Chondrocyte (in vitro differentiated cells): Measurements from ENCODE around the gene TRIM61. TPM values are rescaled to one million over a fixed set of nuclear protein-coding genes. Genes with fewer than 3 reads are reported as not detected.
"Not testable (repeated sequence)": the region's sequence is repeated elsewhere in the genome, so short reads cannot be mapped to it uniquely, and the experiment has no call there.

Experiments
- DNase-seq: peaks from one replicate; pipeline ENCODE4 v3.0.0; 2021; ENCODE audit warnings: mixed read lengths, low spot score
- H3K27ac Mint-ChIP-seq: one replicate; pipeline ENCODE4 v1.8.0; 2021; ENCODE audit warnings: mild to moderate bottlenecking, moderate library complexity, mixed read lengths; ENCODE audit not compliant: unreplicated experiment
- H3K27me3 Mint-ChIP-seq: 2 replicates; pipeline ENCODE4 v1.8.0; 2021; ENCODE audit warnings: low read depth, mixed read lengths
- H3K36me3 Mint-ChIP-seq: 2 replicates; pipeline ENCODE4 v1.8.0; 2021; ENCODE audit warnings: low read depth, mixed read lengths
- H3K4me1 Mint-ChIP-seq: 2 replicates; pipeline ENCODE4 v1.8.0; 2021; ENCODE audit warnings: low read depth, mild to moderate bottlenecking, mixed read lengths
- H3K4me3 Mint-ChIP-seq: one replicate; pipeline ENCODE4 v1.8.0; 2021; ENCODE audit warnings: mild to moderate bottlenecking, moderate library complexity, mixed read lengths; ENCODE audit not compliant: unreplicated experiment
- H3K9me3 Mint-ChIP-seq: 2 replicates; pipeline ENCODE4 v1.8.0; 2021; ENCODE audit warnings: low read depth, mixed read lengths
- CTCF ChIP-seq: fragments of 200-600 bp; sonication (generic); IDR thresholded peaks from 2 replicates; pipeline ENCODE4 v1.5.0; 2021; ENCODE audit warnings: antibody characterized with exemption, mild to moderate bottlenecking, moderate library complexity
- total RNA-seq: library from RNA; stranded (reverse); gene quantifications from 3 replicates; pipeline ENCODE4 v1.2.1, GENCODE V29; 2021

The TRIM61 gene
- total RNA-seq, 1 donor from 2014 or later: 0.20 TPM

DNA sequence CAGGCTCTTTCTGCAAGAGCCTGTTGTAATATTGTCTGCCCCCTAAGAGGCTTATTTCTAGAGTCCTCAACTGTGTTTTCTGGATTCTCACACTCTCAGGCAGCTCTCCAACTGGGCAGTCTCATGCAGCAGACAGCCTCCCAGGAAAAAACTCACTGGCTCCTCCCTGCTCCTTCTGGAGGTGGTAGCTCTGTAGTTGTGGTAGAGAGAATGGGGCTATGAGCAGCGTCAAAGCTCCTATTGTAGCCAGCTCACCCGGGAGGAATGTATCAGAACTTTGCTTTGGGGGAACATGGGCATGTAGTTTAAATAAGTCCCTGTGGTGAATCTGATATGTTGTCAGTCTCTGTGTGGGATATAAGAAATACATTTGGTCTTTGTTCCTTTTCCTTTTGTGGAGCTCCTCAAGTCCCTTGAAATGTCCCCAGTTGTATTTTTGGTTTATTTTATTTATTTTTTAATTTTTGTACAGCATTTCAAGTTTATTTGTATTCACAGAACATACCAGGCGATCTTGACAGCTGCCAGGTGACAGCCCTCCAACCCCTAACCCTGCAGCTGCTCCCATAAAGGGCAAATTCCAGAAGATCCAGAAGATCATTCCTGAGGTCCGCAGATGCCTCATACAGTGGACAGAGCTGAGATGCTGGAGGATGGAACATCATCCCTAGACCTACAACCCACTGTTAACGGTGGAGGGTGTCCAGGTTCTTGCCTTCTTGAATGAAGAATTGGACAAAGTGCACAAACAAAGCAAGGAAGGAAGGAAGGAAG, 45.7 kb downstream of the TRIM61 start:
- Mint-ChIP-seq H3K36me3 (no peaks in the 10 kb centered on the region), H3K4me1 (no peaks in the 10 kb centered on the region), H3K27ac (no peak overlapping the region), H3K9me3 (no peaks in the 10 kb centered on the region), H3K27me3 (peaks cover 1% of the 10 kb centered on the region), H3K4me3 (no peak overlapping the region)
- TF ChIP-seq CTCF: no peak
- no peak for DNase-seq

DNA sequence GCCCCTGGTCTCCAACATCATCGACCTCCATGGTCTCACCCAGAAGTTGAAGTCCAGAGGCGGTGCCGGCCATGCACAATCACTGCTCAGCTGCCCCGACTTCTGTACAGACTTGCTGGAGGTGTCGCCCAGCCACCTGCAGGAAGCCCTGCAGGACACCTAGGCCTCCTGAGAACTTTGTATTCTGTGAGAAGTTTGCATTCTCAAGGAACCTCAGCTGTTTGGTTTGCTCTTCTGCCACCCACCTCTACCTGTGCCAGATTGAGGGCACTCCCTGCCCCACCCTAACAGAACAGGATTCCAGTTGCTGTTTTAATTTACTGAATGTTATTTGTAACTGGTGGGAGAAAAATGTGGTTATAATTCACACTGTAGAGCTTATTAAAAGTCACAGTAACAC, 46.8 kb downstream of the TRIM61 start:
- H3K9me3 Mint-ChIP-seq: no peaks in the 10 kb centered on the region
- H3K27me3 Mint-ChIP-seq: peaks cover 1% of the 10 kb centered on the region
- no peak overlapping the region for H3K27ac Mint-ChIP-seq
- no peaks in the 10 kb centered on the region for H3K36me3 Mint-ChIP-seq
- H3K4me1 Mint-ChIP-seq: peaks cover 3% of the 10 kb centered on the region
- no peak overlapping the region for H3K4me3 Mint-ChIP-seq
- no peak for TF ChIP-seq CTCF
- DNase-seq: no peak

DNA sequence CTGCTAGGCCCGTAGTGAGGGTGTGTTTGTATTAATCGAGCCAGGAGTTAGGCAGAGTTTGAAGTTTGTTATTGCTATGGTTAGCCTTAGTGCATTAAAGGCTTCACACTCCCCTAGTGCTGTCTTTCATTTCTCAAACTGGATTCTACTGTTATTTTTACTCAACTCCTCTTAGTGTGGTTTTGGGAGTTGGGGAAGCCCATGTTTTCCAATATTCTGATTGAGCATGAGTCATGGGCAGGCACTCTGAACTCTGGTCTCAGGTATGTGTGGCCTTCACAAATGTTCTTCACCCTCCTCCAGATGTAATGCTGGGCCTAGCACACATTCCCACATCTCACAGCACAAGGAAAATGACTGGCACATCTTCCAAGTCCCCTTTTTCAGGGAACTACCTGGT, 50.4 kb downstream of the TRIM61 start:
- not testable (repeated sequence) for H3K4me1 Mint-ChIP-seq, H3K27ac Mint-ChIP-seq, H3K9me3 Mint-ChIP-seq, H3K36me3 Mint-ChIP-seq, H3K27me3 Mint-ChIP-seq, DNase-seq, H3K4me3 Mint-ChIP-seq

DNA sequence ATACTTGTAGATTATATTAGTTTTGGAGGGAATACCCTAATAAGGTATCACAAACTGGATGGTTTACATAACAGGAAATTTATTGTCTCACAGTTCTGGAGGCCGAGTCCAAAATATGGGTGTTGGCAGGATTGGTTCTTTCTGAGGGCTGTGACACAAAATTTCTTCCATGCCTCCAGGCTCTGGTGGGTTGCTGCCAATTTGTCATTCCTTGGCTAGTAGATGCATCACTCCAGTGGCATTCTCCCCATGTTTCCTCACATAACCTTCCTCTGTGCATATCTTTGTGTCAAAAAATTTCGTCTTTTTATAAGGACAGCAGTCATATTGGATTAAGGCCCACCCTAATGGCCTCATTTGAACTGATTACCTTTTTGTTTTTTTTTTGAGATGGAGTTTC, 51.2 kb downstream of the TRIM61 start:
- TF ChIP-seq CTCF: no peak
- Mint-ChIP-seq H3K36me3 (no peaks in the 10 kb centered on the region), H3K4me1 (peaks cover 3% of the 10 kb centered on the region), H3K9me3 (no peaks in the 10 kb centered on the region), H3K27ac (no peak overlapping the region), H3K4me3 (no peak overlapping the region), H3K27me3 (peaks cover 1% of the 10 kb centered on the region)
- no peak for DNase-seq

DNA sequence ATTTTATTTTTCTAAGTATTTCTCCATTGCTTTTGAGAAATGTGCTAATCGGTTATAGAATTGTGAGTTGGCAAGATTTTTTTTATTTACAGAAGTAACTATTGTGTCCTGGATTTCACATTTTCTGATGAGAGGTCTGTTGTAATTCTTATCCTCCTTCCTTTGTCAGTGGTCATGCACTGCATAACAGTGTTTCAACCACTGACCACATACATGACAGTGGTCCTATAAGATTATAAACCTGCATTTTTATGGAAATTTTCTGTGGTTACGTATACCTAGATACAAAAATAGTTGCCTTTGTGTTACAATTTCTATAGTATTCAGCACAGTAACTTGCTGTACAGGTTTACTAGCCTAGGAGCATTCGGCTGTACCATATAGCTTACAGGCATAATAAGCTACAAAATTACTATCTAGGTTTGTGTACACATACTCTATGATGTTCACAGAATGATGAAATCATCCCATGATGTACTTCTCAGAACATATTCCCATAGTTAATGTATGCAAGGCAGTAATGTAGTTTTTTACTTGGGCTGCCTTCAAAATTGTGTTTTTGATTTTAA, 52.7 kb downstream of the TRIM61 start:
- peaks cover 3% of the 10 kb centered on the region for H3K4me1 Mint-ChIP-seq
- H3K36me3 Mint-ChIP-seq: no peaks in the 10 kb centered on the region
- peaks cover 1% of the 10 kb centered on the region for H3K27me3 Mint-ChIP-seq
- DNase-seq: no peak
- no peaks in the 10 kb centered on the region for H3K9me3 Mint-ChIP-seq
- no peak overlapping the region for H3K4me3 Mint-ChIP-seq
- no peak overlapping the region for H3K27ac Mint-ChIP-seq
- TF ChIP-seq CTCF: no peak

GRCh38 chr4:164918956-164919355, 58.5 kb downstream of the TRIM61 start:
- no peak for TF ChIP-seq CTCF
- Mint-ChIP-seq H3K27ac (no peak overlapping the region), H3K4me1 (no peaks in the 10 kb centered on the region), H3K36me3 (no peaks in the 10 kb centered on the region), H3K9me3 (no peaks in the 10 kb centered on the region), H3K27me3 (no peaks in the 10 kb centered on the region), H3K4me3 (no peak overlapping the region)
- DNase-seq: no peak
